ENCODE results near the gene NACAD. TPM values are rescaled to one million over a fixed set of nuclear protein-coding genes. Genes with fewer than 3 reads are reported as not detected.

NACAD gene
- total and polyA plus RNA-seq, 8 donors, result 2.0 to 10.9 (median 9.3) TPM

DNA sequence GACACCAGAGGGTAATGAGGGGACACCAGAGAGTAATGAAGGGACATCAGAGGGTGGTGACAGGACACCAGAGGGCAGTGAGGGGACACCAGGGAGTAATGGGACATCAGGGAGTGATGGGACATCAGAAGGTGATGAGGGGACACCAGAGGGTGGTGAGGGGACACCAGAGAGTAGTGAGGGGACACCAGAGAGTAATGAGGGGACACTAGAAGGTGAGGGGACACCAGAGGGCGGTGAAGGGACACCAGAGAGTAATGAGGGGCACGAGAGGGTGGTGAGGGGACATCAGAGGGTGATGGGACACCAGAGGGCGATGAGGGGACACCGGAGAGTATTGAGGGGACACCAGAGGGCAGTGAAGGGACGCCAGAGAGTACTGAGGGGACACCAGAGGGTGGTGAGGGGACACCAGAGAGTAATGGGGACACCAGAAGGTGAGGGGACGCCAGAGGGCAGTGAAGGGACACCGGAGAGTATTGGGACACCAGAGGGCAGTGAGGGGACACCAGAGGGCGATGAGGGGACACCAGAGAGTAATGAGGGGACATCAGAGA, 10.6 kb downstream of the NACAD start:
- Histone ChIP-seq H3K27ac (no peak overlapping the region), H3K9me3 (no peaks in the 10 kb centered on the region), H3K36me3 (peaks cover 0 to 47% of the 10 kb centered on the region in 2 donors), H3K4me3 (no peak overlapping the region), H3K27me3 (no peaks in the 10 kb centered on the region), H3K4me1 (no peaks in the 10 kb centered on the region)
- peak in 1 of 4 donors; percentile 23 for DNase-seq
- intact Hi-C loops (cut with DNase I), result no loop called here
- ATAC-seq, result no peak
- TF ChIP-seq CTCF (IDR thresholded peaks at IDR 0.05), result no peak

DNA sequence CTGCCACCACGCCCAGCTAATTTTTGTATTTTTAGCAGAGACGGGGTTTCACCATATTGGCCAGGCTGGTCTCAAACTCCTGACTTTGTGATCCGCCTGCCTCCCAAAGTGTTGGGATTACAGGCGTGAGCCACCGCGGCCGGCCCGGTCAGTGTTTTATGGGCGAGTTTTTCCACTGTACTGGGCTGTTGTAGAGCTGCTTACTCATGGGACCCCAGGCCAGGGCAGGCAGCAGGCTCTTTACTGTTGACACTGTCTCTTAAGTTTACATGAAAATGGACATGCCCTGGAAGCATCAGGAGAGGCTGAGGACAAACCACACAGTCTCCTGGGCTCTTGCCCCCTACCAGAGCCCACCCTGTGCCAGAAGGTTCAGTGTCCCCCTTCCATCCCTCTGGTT, 11.2 kb downstream of the NACAD start:
- Histone ChIP-seq H3K27ac (no peak overlapping the region), H3K9me3 (no peaks in the 10 kb centered on the region), H3K4me1 (no peaks in the 10 kb centered on the region), H3K27me3 (no peaks in the 10 kb centered on the region), H3K4me3 (no peak overlapping the region), H3K36me3 (peaks cover 0 to 54% of the 10 kb centered on the region in 2 donors)
- intact Hi-C loops (cut with DNase I), result no loop called here
- DNase-seq (no peak), ATAC-seq (no peak)
- TF ChIP-seq CTCF (IDR thresholded peaks at IDR 0.05), result no peak

DNA sequence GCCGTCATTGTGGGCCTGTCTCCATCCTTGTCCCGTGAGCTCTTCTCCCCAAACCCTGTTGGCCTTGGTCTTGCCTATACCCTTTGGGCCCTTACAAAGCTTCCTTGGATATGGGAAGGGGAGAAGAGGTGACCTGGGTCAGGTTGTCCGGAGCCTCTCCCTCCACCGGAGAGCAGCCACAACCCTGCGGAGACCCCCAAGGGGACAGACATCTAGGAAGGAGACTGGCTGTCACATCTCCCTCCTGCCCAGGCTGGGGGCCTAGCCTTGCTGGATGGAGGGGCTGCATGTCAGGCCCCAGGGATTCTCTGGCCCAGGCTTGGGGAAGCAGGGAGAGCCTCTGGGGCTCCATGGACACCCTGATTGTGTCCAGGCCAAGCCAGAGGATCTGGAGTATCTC, 11.8 kb downstream of the NACAD start:
- Histone ChIP-seq H3K4me3 (no peak overlapping the region), H3K27me3 (no peaks in the 10 kb centered on the region), H3K4me1 (peaks cover 0 to 5% of the 10 kb centered on the region in 2 donors), H3K27ac (no peak overlapping the region), H3K9me3 (no peaks in the 10 kb centered on the region), H3K36me3 (peaks cover 0 to 60% of the 10 kb centered on the region in 2 donors)
- DNase-seq (peak in 1 of 4 donors; percentile 30), ATAC-seq (no peak)
- intact Hi-C loops (cut with DNase I), result no loop called here
- no peak for TF ChIP-seq CTCF (IDR thresholded peaks at IDR 0.05)

DNA sequence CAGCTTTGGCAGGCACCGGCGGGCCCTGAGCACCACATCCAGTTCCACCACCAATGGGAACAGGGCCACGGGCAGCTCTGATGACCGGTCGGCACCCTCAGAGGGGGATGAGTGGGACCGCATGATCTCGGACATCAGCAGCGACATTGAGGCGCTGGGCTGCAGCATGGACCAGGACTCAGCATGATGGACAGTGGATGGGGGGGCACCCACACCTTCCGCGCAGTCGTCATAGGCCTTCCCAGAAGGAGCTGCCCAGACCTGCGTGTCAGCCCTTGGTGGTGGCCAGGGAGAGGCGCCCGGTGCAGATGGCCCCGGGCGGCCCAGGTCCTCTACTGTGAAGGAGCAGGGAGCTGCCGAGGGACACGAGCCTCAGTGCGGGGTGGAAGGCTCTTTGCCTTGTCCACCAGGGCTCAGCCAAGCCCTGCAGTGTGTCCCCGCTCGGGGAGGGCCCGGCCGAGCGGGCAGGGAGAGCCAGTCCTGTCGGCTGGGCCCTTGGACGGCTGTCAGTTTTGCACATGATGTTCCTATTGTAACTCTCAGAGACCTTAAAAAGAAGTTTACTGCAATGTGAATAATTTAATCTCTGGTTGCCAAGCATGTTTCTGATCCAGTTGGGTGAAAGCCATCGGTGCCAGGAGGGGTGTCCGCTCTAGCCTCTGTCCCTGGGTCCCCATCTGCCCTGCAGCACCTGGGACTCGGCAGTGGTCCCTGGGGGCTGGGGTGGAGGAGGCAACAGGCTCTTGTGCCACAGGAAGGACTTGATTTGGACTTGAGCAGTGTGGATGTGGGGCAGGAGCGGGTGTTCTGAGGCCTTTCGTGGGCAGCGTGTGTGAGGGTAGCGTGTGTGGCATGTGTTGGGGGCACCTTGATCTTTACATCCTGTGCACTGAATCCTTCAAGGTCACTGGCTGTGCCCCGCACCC, 12.6 kb downstream of the NACAD start:
- H3K27ac ChIP-seq, result no peak overlapping the region
- no peak for TF ChIP-seq CTCF (IDR thresholded peaks at IDR 0.05)
- peak in 1 of 4 donors; percentile 18 for DNase-seq
- H3K9me3 ChIP-seq, result no peaks in the 10 kb centered on the region
- H3K27me3 ChIP-seq, result no peaks in the 10 kb centered on the region
- intact Hi-C loops (cut with DNase I), result no loop called here
- H3K36me3 ChIP-seq, result peaks cover 0 to 67% of the 10 kb centered on the region in 2 donors
- H3K4me1 ChIP-seq, result peaks cover 0 to 13% of the 10 kb centered on the region in 2 donors
- H3K4me3 ChIP-seq, result no peak overlapping the region
- no peak for ATAC-seq

DNA sequence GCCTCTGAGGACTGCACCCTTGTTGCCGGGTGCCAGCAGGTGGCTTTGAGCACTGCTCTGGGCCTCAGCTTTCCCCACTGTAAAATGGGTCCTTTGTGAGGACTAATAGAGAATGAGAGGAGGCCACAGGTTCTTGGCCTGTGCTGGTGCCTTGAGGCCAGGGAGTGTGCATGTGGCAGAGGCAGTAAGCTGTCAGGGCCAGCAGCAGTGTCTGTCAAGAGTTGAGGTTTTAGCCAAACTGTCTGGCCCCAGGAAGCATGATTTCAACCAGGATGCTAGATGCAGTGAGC, 13.5 kb downstream of the NACAD start:
- Histone ChIP-seq H3K9me3 (no peaks in the 10 kb centered on the region), H3K4me3 (no peak overlapping the region), H3K27ac (no peak overlapping the region), H3K27me3 (no peaks in the 10 kb centered on the region), H3K4me1 (peaks cover 0 to 13% of the 10 kb centered on the region in 2 donors), H3K36me3 (peaks cover 0 to 76% of the 10 kb centered on the region in 2 donors)
- ATAC-seq, result no peak
- peak in 1 of 4 donors; percentile 5 for DNase-seq
- intact Hi-C loops (cut with DNase I), result no loop called here
- TF ChIP-seq CTCF (IDR thresholded peaks at IDR 0.05), result no peak

Measured in left lung (tissue), 10 donors.